Osteoblast (primary cell): ENCODE results near the gene CEACAM18. TPM values are rescaled to one million over a fixed set of nuclear protein-coding genes. Genes with fewer than 3 reads are reported as not detected.

Source experiments
- DNase-seq: peaks from one replicate; pipeline ENCODE4 v3.0.0; 2011; ENCODE audit warnings: low spot score, mixed read lengths; ENCODE audit not compliant: insufficient read length; ENCODE audit errors: missing footprints
- H2AFZ ChIP-seq: 2 replicates; pipeline ENCODE4 v1.6.0; 2011; ENCODE audit warnings: mild to moderate bottlenecking, low read length
- H3K27ac ChIP-seq: 2 replicates; pipeline ENCODE4 v1.5.1; 2011; ENCODE audit warnings: mild to moderate bottlenecking, low read depth, low read length, moderate library complexity
- H3K27me3 ChIP-seq: 2 replicates; pipeline ENCODE4 v1.6.0; 2012; ENCODE audit warnings: mild to moderate bottlenecking, control low read depth, inconsistent platforms, low read length, moderate library complexity; ENCODE audit not compliant: insufficient read depth
- H3K36me3 ChIP-seq: 2 replicates; pipeline ENCODE4 v1.5.1; 2011; ENCODE audit warnings: mild to moderate bottlenecking, low read length, control low read depth, moderate library complexity; ENCODE audit not compliant: insufficient read depth
- H3K4me1 ChIP-seq: 2 replicates; pipeline ENCODE4 v1.5.1; 2011; ENCODE audit warnings: mild to moderate bottlenecking, low read length, control low read depth, moderate library complexity; ENCODE audit not compliant: insufficient read depth
- H3K4me2 ChIP-seq: 2 replicates; pipeline ENCODE4 v1.6.0; 2011; ENCODE audit warnings: mild to moderate bottlenecking, low read length; ENCODE audit not compliant: insufficient read depth
- H3K4me3 ChIP-seq: fragments of 200-600 bp; sonication (generic); 3 replicates; pipeline ENCODE4 v1.5.1; 2012; ENCODE audit warnings: mild to moderate bottlenecking, low read length, inconsistent platforms; ENCODE audit not compliant: insufficient read depth
- H3K79me2 ChIP-seq: 2 replicates; pipeline ENCODE4 v1.6.0; 2012; ENCODE audit warnings: mild to moderate bottlenecking, low read length, control low read depth, inconsistent platforms; ENCODE audit not compliant: insufficient read depth
- H3K9me3 ChIP-seq: 2 replicates; pipeline ENCODE4 v1.5.1; 2011; ENCODE audit warnings: low read depth, low read length, control low read depth
- H4K20me1 ChIP-seq: 2 replicates; pipeline ENCODE4 v1.6.0; 2012; ENCODE audit warnings: mild to moderate bottlenecking, low read length, control low read depth; ENCODE audit not compliant: insufficient read depth
- total RNA-seq: library from RNA; depleted of rRNA; stranded (reverse); fragments of >200 nt; gene quantifications from 2 replicates; pipeline ENCODE4 v1.2.3, GENCODE V29; 2012
- TF ChIP-seq, protein P1 (sequence below): IDR thresholded peaks from 2 replicates; pipeline ENCODE4 v1.5.1; 2011; ENCODE audit warnings: mild to moderate bottlenecking, low read depth, low read length, moderate library complexity; ENCODE audit errors: extremely low read depth

Gene CEACAM18
- total RNA-seq, 1 donor, result not detected

DNA sequence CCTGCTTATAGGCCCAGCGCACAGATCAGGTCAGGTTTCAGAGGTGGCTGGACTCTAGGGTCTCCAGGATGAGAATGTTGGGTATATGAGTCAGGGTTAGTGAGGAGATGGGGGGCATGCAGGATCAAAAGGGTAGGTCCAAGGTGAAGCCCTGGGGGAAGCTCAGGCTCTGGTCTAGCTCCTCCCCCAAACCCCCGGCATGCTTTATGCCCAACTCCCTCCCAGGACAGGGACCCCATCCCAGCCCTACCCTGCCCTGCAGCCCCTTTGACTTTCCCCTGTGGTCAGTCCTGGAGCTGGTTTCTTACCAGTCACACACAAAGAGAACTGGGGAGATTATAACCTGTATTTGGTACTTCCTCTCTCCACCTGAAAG lies 9.8 kb upstream of the CEACAM18 start:
- Histone ChIP-seq H3K27ac (no peak overlapping the region), H3K4me1 (no peaks in the 10 kb centered on the region), H3K4me3 (no peak overlapping the region), H3K36me3 (no peaks in the 10 kb centered on the region), H4K20me1 (no peaks in the 10 kb centered on the region), H3K9me3 (no peaks in the 10 kb centered on the region), H3K79me2 (no peaks in the 10 kb centered on the region), H2AFZ (no peak overlapping the region), H3K4me2 (no peak overlapping the region), H3K27me3 (peaks cover 4% of the 10 kb centered on the region)
- TF ChIP-seq, protein P1, sequence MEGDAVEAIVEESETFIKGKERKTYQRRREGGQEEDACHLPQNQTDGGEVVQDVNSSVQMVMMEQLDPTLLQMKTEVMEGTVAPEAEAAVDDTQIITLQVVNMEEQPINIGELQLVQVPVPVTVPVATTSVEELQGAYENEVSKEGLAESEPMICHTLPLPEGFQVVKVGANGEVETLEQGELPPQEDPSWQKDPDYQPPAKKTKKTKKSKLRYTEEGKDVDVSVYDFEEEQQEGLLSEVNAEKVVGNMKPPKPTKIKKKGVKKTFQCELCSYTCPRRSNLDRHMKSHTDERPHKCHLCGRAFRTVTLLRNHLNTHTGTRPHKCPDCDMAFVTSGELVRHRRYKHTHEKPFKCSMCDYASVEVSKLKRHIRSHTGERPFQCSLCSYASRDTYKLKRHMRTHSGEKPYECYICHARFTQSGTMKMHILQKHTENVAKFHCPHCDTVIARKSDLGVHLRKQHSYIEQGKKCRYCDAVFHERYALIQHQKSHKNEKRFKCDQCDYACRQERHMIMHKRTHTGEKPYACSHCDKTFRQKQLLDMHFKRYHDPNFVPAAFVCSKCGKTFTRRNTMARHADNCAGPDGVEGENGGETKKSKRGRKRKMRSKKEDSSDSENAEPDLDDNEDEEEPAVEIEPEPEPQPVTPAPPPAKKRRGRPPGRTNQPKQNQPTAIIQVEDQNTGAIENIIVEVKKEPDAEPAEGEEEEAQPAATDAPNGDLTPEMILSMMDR, result no peak
- no peak for DNase-seq

DNA sequence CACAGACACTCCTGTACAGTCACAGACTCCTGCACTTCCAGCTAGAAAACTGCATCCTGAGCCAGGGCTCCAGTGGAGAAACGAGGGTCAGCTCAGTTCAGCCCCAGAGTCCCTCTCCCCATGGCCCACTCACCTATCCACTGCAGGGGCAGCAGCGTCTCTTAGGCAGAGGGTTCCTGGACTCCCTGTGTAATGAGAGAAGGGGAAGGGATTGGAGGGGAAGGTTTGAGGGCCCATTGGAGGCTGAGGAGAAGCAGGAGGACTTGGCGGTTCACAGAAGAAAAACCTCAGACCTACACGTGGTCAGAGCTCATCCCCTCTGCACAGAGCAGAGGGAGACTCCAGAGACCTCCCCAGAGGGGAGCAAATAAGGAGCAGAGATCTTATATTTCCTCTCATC lies 9.2 kb upstream of the CEACAM18 start:
- Histone ChIP-seq H3K4me2 (no peak overlapping the region), H3K27me3 (peaks cover 4% of the 10 kb centered on the region), H4K20me1 (no peaks in the 10 kb centered on the region), H2AFZ (no peak overlapping the region), H3K9me3 (no peaks in the 10 kb centered on the region), H3K27ac (no peak overlapping the region), H3K79me2 (no peaks in the 10 kb centered on the region), H3K36me3 (no peaks in the 10 kb centered on the region), H3K4me1 (no peaks in the 10 kb centered on the region), H3K4me3 (no peak overlapping the region)
- DNase-seq, result no peak
- TF ChIP-seq, protein P1, result no peak

DNA sequence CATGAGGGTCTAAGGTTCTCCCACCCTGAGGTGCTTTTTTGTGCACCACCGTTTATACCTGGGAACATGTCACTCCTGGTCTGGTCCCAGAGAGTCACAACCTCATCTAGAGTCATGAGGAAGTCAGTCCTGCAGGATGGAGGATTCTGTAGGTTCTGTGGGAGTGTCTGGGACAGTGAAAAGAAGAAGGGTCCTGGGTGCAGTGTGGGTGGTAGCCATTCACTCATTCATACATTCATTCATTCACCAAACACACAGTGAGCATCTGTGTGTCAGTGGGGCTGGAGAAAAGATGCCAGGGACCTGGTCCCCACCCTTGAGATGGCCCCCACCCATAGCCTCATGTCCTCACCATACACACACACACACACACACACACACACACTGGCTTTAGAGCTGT lies 8.7 kb upstream of the CEACAM18 start:
- Histone ChIP-seq H3K4me1 (no peaks in the 10 kb centered on the region), H3K4me2 (no peak overlapping the region), H2AFZ (no peak overlapping the region), H3K27ac (no peak overlapping the region), H4K20me1 (no peaks in the 10 kb centered on the region), H3K9me3 (no peaks in the 10 kb centered on the region), H3K4me3 (no peak overlapping the region), H3K79me2 (no peaks in the 10 kb centered on the region), H3K27me3 (no peaks in the 10 kb centered on the region), H3K36me3 (no peaks in the 10 kb centered on the region)
- TF ChIP-seq, protein P1, result no peak
- DNase-seq, result no peak

DNA sequence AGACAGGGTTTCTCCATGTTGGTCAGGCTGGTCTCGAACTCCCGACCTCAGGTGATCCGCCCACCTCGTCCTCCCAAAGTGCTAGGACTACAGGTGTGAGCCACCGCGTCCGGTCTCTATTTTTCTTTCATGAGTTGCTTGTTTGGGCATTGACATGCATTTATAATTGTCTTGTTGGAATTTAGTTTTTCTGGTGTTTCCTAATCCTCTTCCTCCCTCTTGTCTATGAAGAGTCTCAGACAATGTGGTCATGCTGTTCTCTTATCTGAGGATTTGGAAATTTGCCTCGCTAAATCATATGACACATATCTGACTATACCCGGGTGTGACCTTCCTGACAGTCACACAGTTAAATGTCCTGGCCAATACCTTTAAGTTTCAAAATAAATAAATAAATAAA lies 7.4 kb upstream of the CEACAM18 start:
- no peaks in the 10 kb centered on the region for H3K79me2 ChIP-seq
- H3K4me2 ChIP-seq, result no peak overlapping the region
- H3K4me1 ChIP-seq, result no peaks in the 10 kb centered on the region
- H3K36me3 ChIP-seq, result no peaks in the 10 kb centered on the region
- TF ChIP-seq, protein P1, result no peak
- no peak overlapping the region for H3K27ac ChIP-seq
- DNase-seq, result no peak
- H3K9me3 ChIP-seq, result no peaks in the 10 kb centered on the region
- no peak overlapping the region for H2AFZ ChIP-seq
- no peaks in the 10 kb centered on the region for H3K27me3 ChIP-seq
- no peak overlapping the region for H3K4me3 ChIP-seq
- no peaks in the 10 kb centered on the region for H4K20me1 ChIP-seq
